GM18505 (cell line): ENCODE measurements around the gene BBS12.
"Not testable (repeated sequence)": the region's sequence is repeated elsewhere in the genome, so short reads cannot be mapped to it uniquely, and the experiment has no call there.

Experiments
- ATAC-seq: cut with Tn5 transposase; IDR thresholded peaks from one replicate; pipeline ENCODE4 v1.9.1; 2021; ENCODE audit not compliant: unreplicated experiment
- POLR2A ChIP-seq: IDR thresholded peaks from 4 replicates; pipeline ENCODE4 v1.6.1; 2011; ENCODE audit warnings: borderline replicate concordance; ENCODE audit not compliant: insufficient read depth, insufficient read length; ENCODE audit errors: extremely low read depth

Gene BBS12

GRCh38 chr4:122783301-122784215, 51.1 kb downstream of the BBS12 start:
- no peak for TF ChIP-seq POLR2A
- no peak for ATAC-seq

GRCh38 chr4:122784261-122784660, 51.8 kb downstream of the BBS12 start:
- ATAC-seq: no peak
- TF ChIP-seq POLR2A: no peak

GRCh38 chr4:122785099-122785498, 52.6 kb downstream of the BBS12 start:
- no peak for ATAC-seq
- TF ChIP-seq POLR2A: no peak

- not testable (repeated sequence) for ATAC-seq
These were observed 53.8 kb downstream of the BBS12 start for GRCh38 chr4:122786296-122786695.

GRCh38 chr4:122786920-122787319, 54.4 kb downstream of the BBS12 start:
- ATAC-seq: not testable (repeated sequence)

GRCh38 chr4:122787940-122788339, 55.4 kb downstream of the BBS12 start:
- no peak for ATAC-seq
- TF ChIP-seq POLR2A: no peak

GRCh38 chr4:122788935-122789334, 56.4 kb downstream of the BBS12 start:
- ATAC-seq: no peak
- TF ChIP-seq POLR2A: no peak

GRCh38 chr4:122793811-122794210, 61.3 kb downstream of the BBS12 start:
- ATAC-seq: no peak

More at GRCh38 chr4:122793811-122794210, 61.3 kb downstream of the BBS12 start:
- no peak for TF ChIP-seq POLR2A
